ENCODE results near the gene HAO1. TPM values are rescaled to one million over a fixed set of nuclear protein-coding genes. Genes with fewer than 3 reads are reported as not detected.

Gene HAO1
- total RNA-seq (ENCODE audit: low replicate concordance): not detected in 2 replicates

DNA sequence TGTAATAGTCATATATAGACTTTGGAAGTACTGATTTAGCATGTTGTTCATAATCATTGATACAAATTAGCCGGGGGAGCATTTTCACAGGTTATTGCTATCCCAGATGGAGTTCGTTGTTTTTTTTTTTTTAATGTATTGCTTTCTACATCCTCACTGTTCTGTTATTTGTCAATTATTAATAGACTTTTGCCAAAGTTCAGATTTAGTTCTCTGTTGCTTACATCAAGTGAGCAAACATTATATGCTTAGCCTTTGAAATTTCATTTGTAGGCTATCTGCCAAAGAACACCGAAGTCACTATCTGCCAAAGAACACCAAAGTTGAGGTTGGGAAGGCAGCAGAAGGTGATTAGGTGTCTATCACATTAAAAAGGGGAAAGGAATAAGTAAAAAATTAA lies at the start of gene HAO1:
TSS of gene HAO1 (minus strand) at position 118 of the 400 bp plus-strand sequence. CDS start at position 82, 36 bp downstream.
- Mint-ChIP-seq H3K4me3 (no peak within 1 kb of the TSS), H3K27me3 (ENCODE audit: insufficient read depth, low read depth) (peaks cover 5% of the 10 kb centered on the region), H3K36me3 (no peaks in the 10 kb centered on the region), H3K9me3 (peaks cover 9% of the 10 kb centered on the region), H3K4me1 (peaks cover 5% of the 10 kb centered on the region), H3K27ac (no peak within 1 kb of the TSS)
- no peaks in the 10 kb centered on the region for H3K79me2 ChIP-seq (ENCODE audit: low read depth)
- H3K27ac ChIP-seq: no peak within 1 kb of the TSS
- TF ChIP-seq, protein P1, sequence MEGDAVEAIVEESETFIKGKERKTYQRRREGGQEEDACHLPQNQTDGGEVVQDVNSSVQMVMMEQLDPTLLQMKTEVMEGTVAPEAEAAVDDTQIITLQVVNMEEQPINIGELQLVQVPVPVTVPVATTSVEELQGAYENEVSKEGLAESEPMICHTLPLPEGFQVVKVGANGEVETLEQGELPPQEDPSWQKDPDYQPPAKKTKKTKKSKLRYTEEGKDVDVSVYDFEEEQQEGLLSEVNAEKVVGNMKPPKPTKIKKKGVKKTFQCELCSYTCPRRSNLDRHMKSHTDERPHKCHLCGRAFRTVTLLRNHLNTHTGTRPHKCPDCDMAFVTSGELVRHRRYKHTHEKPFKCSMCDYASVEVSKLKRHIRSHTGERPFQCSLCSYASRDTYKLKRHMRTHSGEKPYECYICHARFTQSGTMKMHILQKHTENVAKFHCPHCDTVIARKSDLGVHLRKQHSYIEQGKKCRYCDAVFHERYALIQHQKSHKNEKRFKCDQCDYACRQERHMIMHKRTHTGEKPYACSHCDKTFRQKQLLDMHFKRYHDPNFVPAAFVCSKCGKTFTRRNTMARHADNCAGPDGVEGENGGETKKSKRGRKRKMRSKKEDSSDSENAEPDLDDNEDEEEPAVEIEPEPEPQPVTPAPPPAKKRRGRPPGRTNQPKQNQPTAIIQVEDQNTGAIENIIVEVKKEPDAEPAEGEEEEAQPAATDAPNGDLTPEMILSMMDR (IDR thresholded peaks at IDR 0.05): no peak
- TF ChIP-seq EZH2 (IDR thresholded peaks at IDR 0.05): no peak
- no peak for TF ChIP-seq EZH2phosphoT487 (IDR thresholded peaks at IDR 0.05)
- no peak within 1 kb of the TSS for H3K4me2 ChIP-seq
- H4K20me1 ChIP-seq (ENCODE audit: low read depth): no peaks in the 10 kb centered on the region
- H3K4me3 ChIP-seq: no peak within 1 kb of the TSS
- no peak within 1 kb of the TSS for H3K9ac ChIP-seq
- no peak for DNase-seq (ENCODE audit: low spot score)
- no peaks in the 10 kb centered on the region for H3F3A ChIP-seq (ENCODE audit: low read depth)
- no peaks in the 10 kb centered on the region for H3K9me3 ChIP-seq (ENCODE audit: low read depth)
- no peak within 1 kb of the TSS for H2AFZ ChIP-seq (replicated peaks)
- no peaks in the 10 kb centered on the region for H3K36me3 ChIP-seq
- no peaks in the 10 kb centered on the region for H3K4me1 ChIP-seq
- H3K27me3 ChIP-seq: no peaks in the 10 kb centered on the region

DNA sequence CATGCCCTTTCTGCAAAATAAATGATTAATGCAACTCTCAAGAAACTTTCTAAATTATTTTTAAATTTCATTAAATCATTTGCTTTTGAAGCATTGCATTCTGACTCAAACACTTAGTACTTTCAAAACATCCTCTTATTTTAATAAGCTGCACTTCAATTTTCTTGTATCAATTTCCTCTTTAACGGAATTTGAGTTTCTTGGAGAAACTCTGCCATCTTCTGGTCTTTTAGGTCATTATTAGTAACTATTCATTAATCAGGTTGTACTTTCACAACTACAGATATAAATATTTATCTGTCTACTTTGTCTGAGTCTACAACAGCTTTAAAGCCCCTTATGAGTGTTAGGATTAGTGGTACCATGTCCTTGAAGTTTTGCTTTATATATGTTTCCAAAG lies 49.1 kb upstream of the HAO1 start:
- TF ChIP-seq, protein P1 (IDR thresholded peaks at IDR 0.05): no peak
- no peak for TF ChIP-seq EZH2phosphoT487 (IDR thresholded peaks at IDR 0.05)
- no peak for TF ChIP-seq EZH2 (IDR thresholded peaks at IDR 0.05)
- H3K36me3 Mint-ChIP-seq: peaks cover 19% of the 10 kb centered on the region
- H3K27ac Mint-ChIP-seq: no peak overlapping the region
- H3K4me2 ChIP-seq: no peak overlapping the region
- H3K4me3 ChIP-seq: no peak overlapping the region
- H3K9me3 Mint-ChIP-seq: peaks cover 5% of the 10 kb centered on the region
- peaks cover 2% of the 10 kb centered on the region for H3K36me3 ChIP-seq
- DNase-seq (ENCODE audit: low spot score): no peak
- H4K20me1 ChIP-seq (ENCODE audit: low read depth): no peaks in the 10 kb centered on the region
- no peaks in the 10 kb centered on the region for H3K27me3 Mint-ChIP-seq (ENCODE audit: insufficient read depth, low read depth)
- H3K9ac ChIP-seq: no peak overlapping the region
- no peaks in the 10 kb centered on the region for H3K79me2 ChIP-seq (ENCODE audit: low read depth)
- no peak overlapping the region for H3K4me3 Mint-ChIP-seq
- peaks cover 5% of the 10 kb centered on the region for H3K4me1 Mint-ChIP-seq
- peaks cover 5% of the 10 kb centered on the region for H3K4me1 ChIP-seq
- no peak overlapping the region for H2AFZ ChIP-seq (replicated peaks)
- no peaks in the 10 kb centered on the region for H3K27me3 ChIP-seq
- no peaks in the 10 kb centered on the region for H3K9me3 ChIP-seq (ENCODE audit: low read depth)
- H3F3A ChIP-seq (ENCODE audit: low read depth): peaks cover 5% of the 10 kb centered on the region
- H3K27ac ChIP-seq: no peak overlapping the region

DNA sequence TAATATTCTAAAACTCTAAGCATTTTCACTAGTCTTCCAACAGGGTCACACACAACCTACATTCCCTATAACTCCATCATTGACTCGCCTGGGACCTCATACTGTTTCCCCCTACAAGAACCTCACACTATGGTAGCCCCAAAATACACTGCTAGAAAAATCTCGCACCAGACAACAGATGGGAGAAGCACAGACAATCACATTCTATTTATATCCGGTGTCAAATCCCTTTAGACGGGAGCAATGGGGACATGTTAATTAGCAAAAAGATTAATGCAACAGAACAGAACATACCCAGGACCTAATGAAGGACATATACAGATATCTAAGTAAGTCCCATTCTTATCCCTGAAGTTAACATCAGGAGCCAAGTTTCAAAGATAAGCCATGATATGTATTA lies 45.7 kb upstream of the HAO1 start:
- H3K4me3 ChIP-seq: no peak overlapping the region
- no peak for TF ChIP-seq EZH2phosphoT487 (IDR thresholded peaks at IDR 0.05)
- peaks cover 16% of the 10 kb centered on the region for H3K36me3 Mint-ChIP-seq

DNA sequence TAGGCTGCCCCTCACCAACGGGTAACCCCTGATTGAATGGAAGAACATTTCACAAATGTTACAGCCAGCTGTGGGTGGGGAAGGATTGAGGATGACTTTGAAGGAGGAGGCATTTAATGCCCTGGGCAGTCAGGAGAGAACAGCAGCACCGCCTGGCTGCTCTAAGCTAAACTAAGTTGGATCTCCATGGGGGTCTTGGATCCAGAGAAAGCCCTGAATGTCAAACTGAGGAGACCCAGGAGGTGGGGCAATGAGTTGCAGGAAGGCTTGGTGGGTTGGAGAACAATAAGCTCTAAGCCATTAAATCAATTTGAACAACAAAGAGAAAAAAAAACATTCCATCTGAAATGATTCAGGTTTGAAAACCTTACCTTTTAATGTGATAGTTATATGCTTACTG lies 43.9 kb upstream of the HAO1 start:
- no peak overlapping the region for H3K4me3 ChIP-seq
- H3K36me3 Mint-ChIP-seq: peaks cover 16% of the 10 kb centered on the region
- H3K79me2 ChIP-seq (ENCODE audit: low read depth): no peaks in the 10 kb centered on the region

More for the DNA sequence above, 45.7 kb upstream of the HAO1 start:
- peaks cover 13% of the 10 kb centered on the region for H3K4me1 ChIP-seq
- Mint-ChIP-seq H3K27ac (no peak overlapping the region), H3K4me1 (peaks cover 10% of the 10 kb centered on the region), H3K4me3 (no peak overlapping the region), H3K9me3 (no peaks in the 10 kb centered on the region), H3K27me3 (ENCODE audit: insufficient read depth, low read depth) (no peaks in the 10 kb centered on the region)
- H3K9ac ChIP-seq: no peak overlapping the region
- H3K27ac ChIP-seq: no peak overlapping the region
- no peak overlapping the region for H3K4me2 ChIP-seq
- no peaks in the 10 kb centered on the region for H3K79me2 ChIP-seq (ENCODE audit: low read depth)
- no peak for DNase-seq (ENCODE audit: low spot score)
- no peaks in the 10 kb centered on the region for H3K9me3 ChIP-seq (ENCODE audit: low read depth)
- no peaks in the 10 kb centered on the region for H3K36me3 ChIP-seq
- H3K27me3 ChIP-seq: no peaks in the 10 kb centered on the region
- H3F3A ChIP-seq (ENCODE audit: low read depth): peaks cover 5% of the 10 kb centered on the region
- no peak overlapping the region for H2AFZ ChIP-seq (replicated peaks)
- no peaks in the 10 kb centered on the region for H4K20me1 ChIP-seq (ENCODE audit: low read depth)

More for the DNA sequence above, 43.9 kb upstream of the HAO1 start:
- H3K9me3 Mint-ChIP-seq: no peaks in the 10 kb centered on the region
- no peak overlapping the region for H2AFZ ChIP-seq (replicated peaks)
- peak; percentile 81 for DNase-seq (ENCODE audit: low spot score)
- H3K4me1 ChIP-seq: peaks cover 13% of the 10 kb centered on the region
- H3K36me3 ChIP-seq: no peaks in the 10 kb centered on the region
- no peak overlapping the region for H3K27ac ChIP-seq
- no peaks in the 10 kb centered on the region for H3K27me3 ChIP-seq
- no peaks in the 10 kb centered on the region for H4K20me1 ChIP-seq (ENCODE audit: low read depth)
- peak overlapping the region; percentile 21 for H3K27ac Mint-ChIP-seq
- H3K4me3 Mint-ChIP-seq: no peak overlapping the region
- no peaks in the 10 kb centered on the region for H3K27me3 Mint-ChIP-seq (ENCODE audit: insufficient read depth, low read depth)
- no peaks in the 10 kb centered on the region for H3K9me3 ChIP-seq (ENCODE audit: low read depth)
- peaks cover 12% of the 10 kb centered on the region for H3K4me1 Mint-ChIP-seq
- no peak overlapping the region for H3K4me2 ChIP-seq
- H3F3A ChIP-seq (ENCODE audit: low read depth): peaks cover 5% of the 10 kb centered on the region
- TF ChIP-seq EZH2phosphoT487 (IDR thresholded peaks at IDR 0.05) (no peak), EZH2 (IDR thresholded peaks at IDR 0.05) (no peak)
- TF ChIP-seq, protein P1 (IDR thresholded peaks at IDR 0.05): no peak
- H3K9ac ChIP-seq: no peak overlapping the region
